Vagina (tissue), 2 donors: ENCODE data around the gene DHX35.

ENCODE experiments used
- CTCF ChIP-seq, 3 experiments: fragments of 450-650 bp in 2 of 3; fragments of 200-600 bp in 1 of 3; sonication (generic) in 1 of 3; IDR thresholded peaks; one replicate each; pipeline ENCODE4 v1.5.1; 2017 to 2019; ENCODE audit warnings: antibody characterized with exemption in 3 of 3, mild to moderate bottlenecking in 2 of 3, moderate library complexity in 2 of 3
- POLR2A ChIP-seq, 2 donors: fragments of 450-650 bp; IDR thresholded peaks; one replicate each; pipeline ENCODE4 v1.6.1; 2017; ENCODE audit warnings: antibody characterized with exemption in 2 of 2, mild to moderate bottlenecking in 2 of 2, moderate library complexity in 2 of 2

GRCh38 chr20:38968090-38968489, 5.9 kb downstream of the DHX35 start:
- TF ChIP-seq POLR2A (IDR thresholded peaks at IDR 0.05) (no peak), CTCF (IDR thresholded peaks at IDR 0.05) (no peak)
